K562 (cell line): ENCODE results near the gene TBX6. TPM values are rescaled to one million over a fixed set of nuclear protein-coding genes. Genes with fewer than 3 reads are reported as not detected.

Experiments
- BRF1 ChIP-seq: IDR thresholded peaks from 3 replicates; pipeline ENCODE4 v1.6.1; 2011; ENCODE audit warnings: borderline replicate concordance, mild to moderate bottlenecking; ENCODE audit not compliant: insufficient read length; ENCODE audit errors: extremely low read depth
- CREB5 ChIP-seq: fragments of 250-450 bp; sonication (Bioruptor Pico); IDR thresholded peaks from 2 replicates; pipeline ENCODE4 v1.5.0; 2020; ENCODE audit warnings: mild to moderate bottlenecking
- CXXC5 ChIP-seq: fragments of 250-450 bp; sonication (Bioruptor Pico); IDR thresholded peaks from 2 replicates; pipeline ENCODE4 v1.8.0; 2022; ENCODE audit warnings: inconsistent platforms, mild to moderate bottlenecking, moderate library complexity
- DACH1 ChIP-seq: fragments of 450-650 bp; IDR thresholded peaks from 2 replicates; pipeline ENCODE4 v1.6.1; 2018; ENCODE audit not compliant: partially characterized antibody
- E2F5 ChIP-seq: sonication (generic); formaldehyde crosslinking; IDR thresholded peaks from 2 replicates; pipeline ENCODE4 v1.8.0; 2022; ENCODE audit warnings: mild to moderate bottlenecking, missing genetic modification reagents
- EHMT2 ChIP-seq: fragments of 450-650 bp; IDR thresholded peaks from 2 replicates; pipeline ENCODE4 v1.6.1; 2018; ENCODE audit warnings: antibody characterized with exemption
- HDAC1 ChIP-seq, 2 experiments: fragments of 450-650 bp; IDR thresholded peaks; 2 replicates each; pipeline ENCODE4 v1.6.1; 2016 to 2017; ENCODE audit warnings: inconsistent platforms in 1 of 2, mild to moderate bottlenecking in 1 of 2, moderate library complexity in 1 of 2
- HDGF ChIP-seq: fragments of 450-650 bp; IDR thresholded peaks from 2 replicates; pipeline ENCODE4 v1.6.1; 2016
- HNRNPUL1 ChIP-seq: fragments of 200-400 bp; formaldehyde crosslinking; IDR thresholded peaks from 2 replicates; pipeline ENCODE4 v1.6.1; 2017; ENCODE audit warnings: low read length
- MAFK ChIP-seq: IDR thresholded peaks from 2 replicates; pipeline ENCODE4 v1.6.1; 2011; ENCODE audit warnings: low read length, improper control_type of control experiment
- MTF1 ChIP-seq: fragments of 250-450 bp; sonication (Bioruptor Pico); IDR thresholded peaks from 2 replicates; pipeline ENCODE4 v1.9.0; 2021; ENCODE audit warnings: moderate library complexity, mild to moderate bottlenecking, inconsistent platforms, borderline replicate concordance
- NR2C2 ChIP-seq, 2 experiments: fragments of 200-800 bp in 1 of 2; sonication (Bioruptor generic) in 1 of 2; sonication (generic) in 1 of 2; formaldehyde crosslinking in 1 of 2; IDR thresholded peaks; 2 replicates each; pipeline versions ENCODE4 v1.6.1 to v1.8.0; 2016 to 2022; ENCODE audit warnings: mild to moderate bottlenecking in 1 of 2, missing compliant biosample characterization in 1 of 2, missing genetic modification characterization in 1 of 2, missing genetic modification reagents in 1 of 2
- PHF8 ChIP-seq: fragments of 200-600 bp; sonication (generic); IDR thresholded peaks from 2 replicates; pipeline ENCODE4 v1.6.1; 2012; ENCODE audit warnings: mixed run types, mild to moderate bottlenecking, inconsistent platforms, low read length, moderate library complexity, borderline replicate concordance
- PHTF2 ChIP-seq: fragments of 250-450 bp; sonication (Bioruptor Pico); IDR thresholded peaks from 2 replicates; pipeline ENCODE4 v1.5.0; 2021; ENCODE audit warnings: mild to moderate bottlenecking
- SMC3 ChIP-seq: conservative IDR thresholded peaks from 2 replicates; pipeline ENCODE4 v1.6.1; 2011; ENCODE audit warnings: low read depth, low read length, improper control_type of control experiment; ENCODE audit not compliant: insufficient read depth
- STAT5B ChIP-seq: fragments of 250-450 bp; sonication (Bioruptor Pico); IDR thresholded peaks from 2 replicates; pipeline ENCODE4 v1.8.0; 2021; ENCODE audit warnings: mild to moderate bottlenecking, inconsistent platforms
- STAT6 ChIP-seq: sonication (generic); formaldehyde crosslinking; IDR thresholded peaks from 2 replicates; pipeline ENCODE4 v1.8.1; 2023; ENCODE audit warnings: mild to moderate bottlenecking, missing genetic modification reagents
- TBP ChIP-seq: optimal IDR thresholded peaks from 2 replicates; pipeline ENCODE3; 2011; ENCODE audit warnings: low read depth, low read length, improper control_type of control experiment
- ZBTB17 ChIP-seq: fragments of 450-650 bp; formaldehyde crosslinking; IDR thresholded peaks from 2 replicates; pipeline ENCODE4 v1.4.0; 2020; ENCODE audit warnings: mild to moderate bottlenecking
- ZC3H8 ChIP-seq: fragments of 450-650 bp; IDR thresholded peaks from 2 replicates; pipeline ENCODE4 v1.6.1; 2017
- ZFP30 ChIP-seq: fragments of 250-450 bp; sonication (Bioruptor Pico); IDR thresholded peaks from 2 replicates; pipeline ENCODE4 v1.8.0; 2022; ENCODE audit warnings: moderate library complexity, mild to moderate bottlenecking, inconsistent platforms, borderline replicate concordance
- ZNF384 ChIP-seq: IDR thresholded peaks from 2 replicates; pipeline ENCODE4 v1.6.1; 2012; ENCODE audit warnings: low read depth, low read length, improper control_type of control experiment
- ZNF561 ChIP-seq: fragments of 450-650 bp; formaldehyde crosslinking; conservative IDR thresholded peaks from 2 replicates; pipeline ENCODE4 v1.4.0; 2020; ENCODE audit warnings: mild to moderate bottlenecking, moderate library complexity
- ZNF699 ChIP-seq: fragments of 250-450 bp; sonication (Bioruptor Pico); IDR thresholded peaks from 2 replicates; pipeline ENCODE4 v1.8.0; 2021; ENCODE audit warnings: mild to moderate bottlenecking, moderate library complexity; ENCODE audit not compliant: insufficient replicate concordance
- ZZZ3 ChIP-seq: fragments of 450-650 bp; IDR thresholded peaks from 2 replicates; pipeline ENCODE4 v1.6.1; 2016; ENCODE audit warnings: antibody characterized with exemption, mild to moderate bottlenecking, moderate library complexity
- polyA plus RNA-seq, 8 experiments: library from polyadenylated mRNA; depleted of rRNA in 4 of 8; stranded (reverse) in 5 of 8; unstranded in 3 of 8; fragments of >200 nt; fragmentation: Nextera tagmentation in 2 of 8; fragmentation: Illumina TruSeq in 1 of 8; extraction: Ambion mirVana in 2 of 8; extraction: Trizol in 1 of 8; gene quantifications; 2 replicates each; pipeline versions ENCODE4 v1.2.1 to v1.2.3, GENCODE V29; 2011 to 2014; ENCODE audit warnings: inconsistent platforms in 1 of 8, missing spikeins in 1 of 8
- total RNA-seq, 7 experiments: library from RNA; depleted of rRNA in 6 of 7; stranded (reverse); fragments of >200 nt in 6 of 7; fragmentation: Illumina TruSeq in 2 of 7; extraction: Trizol in 2 of 7; gene quantifications; 2 replicates each; pipeline versions ENCODE4 v1.2.1 to v1.2.3, GENCODE V29; 2011 to 2021; ENCODE audit warnings: low replicate concordance in 1 of 7

The TBX6 gene
- total and polyA plus RNA-seq, 9 of the 15 experiments (the other 6 are each of a cell fraction or from before 2014, with no cell fraction given) = 0.07 to 0.58 (median 0.11) TPM; not detected in 2

GRCh38 chr16:30063893-30064728 is 27.6 kb downstream of the TBX6 start (continued):
- TF ChIP-seq CREB5 (CRISPR knock-in tag) (no peak), STAT5B (CRISPR knock-in tag) (no peak), ZNF384 (0 out of 2 replicates have a peak, but pooled peaks have one; percentile 27), MAFK (no peak), PHTF2 (CRISPR knock-in tag) (no peak), BRF1 (no peak), DACH1 (no peak), ZZZ3 (no peak), E2F5 (CRISPR knock-in tag) (no peak), ZFP30 (CRISPR knock-in tag) (no peak), ZC3H8 (no peak), HDAC1 (IDR thresholded peaks at IDR 0.05) (no peak; a peak in 1 of 4 replicates), SMC3 (no peak), MTF1 (CRISPR knock-in tag) (0 out of 2 replicates have a peak, but pooled peaks have one; percentile 33), CXXC5 (CRISPR knock-in tag) (peak; percentile 43; the same call in 1 of the 2 replicates), HDGF (peak; percentile 84; the same call in 1 of the 2 replicates), ZNF561 (no peak), ZNF699 (CRISPR knock-in tag) (no peak), TBP (peak; percentile 44), STAT6 (no peak), EHMT2 (no peak), NR2C2 (CRISPR knock-in tag; IDR thresholded peaks at IDR 0.05) (no peak; the same call in 1 of the 2 replicates), NR2C2 (tag; IDR thresholded peaks at IDR 0.05) (peak; percentile 70), HNRNPUL1 (no peak), PHF8 (no peak), ZBTB17 (CRISPR knock-in tag) (no peak)
